HG03139 (cell line): ENCODE data around the gene CENPV.

ENCODE experiments used
- ATAC-seq: cut with Tn5 transposase; IDR thresholded peaks from one replicate; pipeline ENCODE4 v1.9.1; 2021; ENCODE audit not compliant: unreplicated experiment

Gene CENPV

GRCh38 chr17:16363749-16364536 is 10.7 kb upstream of the CENPV start:
- peak; percentile 76 for ATAC-seq

DNA sequence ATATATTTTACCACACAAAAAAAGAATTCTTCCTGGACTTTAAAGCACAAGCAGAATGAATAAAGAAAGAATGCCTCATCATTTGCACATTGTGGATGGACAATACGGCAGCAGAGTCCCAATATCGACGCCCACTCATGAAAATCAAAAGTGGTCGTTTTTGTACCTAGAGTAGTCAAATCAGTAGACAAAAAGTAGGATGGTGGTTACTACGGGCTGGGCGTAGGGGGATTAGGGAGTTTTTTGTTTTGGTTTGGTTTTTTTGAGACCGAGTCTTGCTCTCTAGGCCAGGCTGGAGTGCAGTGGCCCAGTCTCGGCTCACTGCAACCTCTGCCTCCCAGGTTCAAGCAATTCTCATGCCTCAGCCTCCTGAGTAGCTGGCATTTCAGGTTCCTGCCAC is 8.6 kb upstream of the CENPV start:
- ATAC-seq: no peak

DNA sequence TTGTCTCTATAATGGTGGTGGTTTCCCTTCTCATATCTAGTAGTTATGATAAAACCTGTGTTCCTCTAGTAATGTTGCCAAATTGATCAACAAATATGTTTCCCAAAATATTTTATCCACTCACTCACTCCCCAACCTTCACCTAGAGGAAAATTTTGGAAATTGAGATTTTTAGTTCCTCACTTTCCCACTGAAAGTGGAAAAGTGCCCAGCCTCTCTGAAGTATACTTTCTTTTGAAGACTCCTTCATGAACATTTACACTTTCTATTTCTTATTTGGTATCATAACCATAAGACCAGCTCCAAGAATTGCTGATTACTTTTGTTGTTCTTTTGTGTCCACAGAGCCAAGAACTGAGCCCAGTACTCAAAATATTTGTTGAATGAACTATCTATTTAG is 5.1 kb upstream of the CENPV start:
- ATAC-seq: no peak

DNA sequence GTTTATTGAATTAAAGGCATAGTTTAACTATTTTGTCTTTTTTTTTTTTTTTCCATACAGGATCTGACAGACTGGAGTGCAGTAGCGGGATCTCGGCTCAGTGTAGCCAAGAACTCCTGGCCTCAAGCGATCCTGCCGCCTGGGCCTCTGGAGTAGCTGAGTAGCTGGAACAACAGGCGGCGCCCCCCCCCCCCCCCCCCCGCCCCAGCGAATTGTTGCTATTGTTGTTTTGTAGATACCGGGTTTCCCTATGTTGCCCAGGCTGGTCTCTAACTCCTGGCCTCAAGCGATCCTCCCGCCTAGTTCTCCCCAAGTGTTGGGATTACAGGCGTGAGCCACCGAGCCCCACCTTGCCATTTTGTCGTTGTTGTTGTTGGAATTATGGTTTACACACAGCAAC is 1.3 kb upstream of the CENPV start:
- ATAC-seq: no peak

GRCh38 chr17:16352667-16353316 is 477 bp downstream of the CENPV start:
- peak; percentile 44 for ATAC-seq

DNA sequence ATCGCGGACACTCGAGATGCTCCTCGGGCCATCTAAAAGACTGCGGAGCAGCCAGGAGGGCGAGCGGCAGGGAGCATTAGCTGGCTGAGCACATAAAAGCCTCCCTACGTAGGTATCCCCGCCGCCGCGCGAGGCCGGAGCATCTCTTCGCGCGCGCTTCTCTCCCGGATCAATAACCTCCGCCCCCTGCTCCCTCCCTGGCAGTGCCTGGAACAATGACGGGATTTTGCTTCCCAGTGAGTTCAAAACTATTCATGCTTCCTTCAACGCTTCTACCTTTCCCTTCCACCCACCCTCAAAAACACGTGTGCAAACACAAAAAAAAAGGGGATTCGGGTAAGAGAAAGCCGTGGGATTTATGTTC is 984 bp downstream of the CENPV start:
- no peak for ATAC-seq

GRCh38 chr17:16351831-16352230 is 1.4 kb downstream of the CENPV start:
- ATAC-seq: no peak

DNA sequence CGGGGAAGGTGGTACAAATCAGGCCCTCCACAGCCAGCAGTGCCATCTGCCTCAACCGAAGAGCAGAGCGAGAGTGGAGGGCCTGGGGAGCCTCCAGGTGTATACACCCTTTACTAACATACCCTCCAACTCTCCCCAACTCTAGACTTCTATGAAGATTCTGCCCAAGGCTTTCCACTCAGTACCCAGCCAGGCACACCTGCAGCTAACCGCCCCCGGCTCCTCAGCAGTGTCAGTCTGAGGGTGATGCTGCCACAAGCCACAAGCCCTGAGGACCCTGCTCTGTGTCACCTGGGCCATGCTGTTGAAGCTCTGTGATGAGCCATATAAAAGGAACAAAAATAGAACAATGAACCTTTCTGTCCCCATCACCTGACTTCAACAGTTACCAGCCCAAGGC is 3.8 kb downstream of the CENPV start:
- ATAC-seq: no peak

- ATAC-seq: no peak
These were observed 4.7 kb downstream of the CENPV start for GRCh38 chr17:16348586-16348985.

GRCh38 chr17:16346721-16347271 is 6.5 kb downstream of the CENPV start:
- ATAC-seq: no peak

DNA sequence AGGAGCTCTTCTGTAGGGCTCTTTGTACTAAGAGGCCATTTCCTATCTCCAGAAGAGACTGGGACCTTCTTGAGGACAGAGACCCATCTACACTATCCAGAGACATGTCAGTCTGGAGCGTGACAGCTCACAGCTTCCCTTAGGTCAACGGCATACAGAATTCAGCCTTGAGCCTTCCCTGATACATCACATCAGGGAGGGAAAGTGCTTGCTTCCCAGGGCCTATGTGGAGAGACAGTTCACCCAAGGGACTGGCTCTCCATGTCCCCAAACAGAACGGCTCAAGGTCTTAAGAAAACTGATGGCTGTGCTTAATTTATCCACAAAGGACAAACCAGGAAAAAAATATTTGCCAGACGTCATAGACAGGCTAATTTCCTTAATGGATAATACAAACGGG is 7.7 kb downstream of the CENPV start:
- no peak for ATAC-seq

DNA sequence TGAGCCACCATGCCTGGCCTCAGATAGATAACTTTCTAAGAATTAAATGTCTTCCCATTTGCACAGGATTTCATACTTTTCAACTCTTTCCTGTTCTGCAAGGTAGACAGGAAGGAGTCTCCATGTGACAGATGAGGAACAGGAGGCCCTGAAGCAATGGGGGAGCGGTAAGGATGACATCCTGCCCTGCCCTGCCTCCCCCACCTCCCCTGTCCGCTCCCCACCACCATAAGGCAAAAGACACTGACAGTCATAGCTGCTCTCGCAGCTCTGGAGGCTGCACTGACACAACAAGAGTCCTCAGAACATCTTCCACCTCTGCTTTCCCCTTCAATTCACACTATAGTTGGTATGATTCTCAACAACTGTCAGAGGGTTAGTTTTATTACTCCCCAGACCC is 9.7 kb downstream of the CENPV start:
- ATAC-seq: no peak

DNA sequence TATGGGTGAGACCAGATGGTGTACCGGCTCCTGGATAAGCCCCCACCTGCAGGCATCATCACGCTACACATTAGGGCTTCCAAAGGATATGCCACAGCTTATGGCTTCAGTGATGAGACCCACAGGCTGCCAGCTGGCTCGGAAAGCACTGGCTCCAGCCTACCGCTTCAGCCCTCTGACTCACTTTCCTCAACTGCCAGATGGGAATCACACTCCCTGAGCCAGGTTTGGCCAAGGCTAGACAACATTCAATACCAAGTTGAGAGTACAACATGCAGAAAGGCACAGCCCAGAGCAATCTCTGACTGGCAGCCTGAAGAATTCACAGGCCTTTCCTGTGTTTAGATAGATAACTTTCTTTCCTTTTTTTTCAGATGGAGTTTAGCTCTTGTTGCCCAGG is 10.3 kb downstream of the CENPV start:
- ATAC-seq: no peak

GRCh38 chr17:16339959-16340358 is 13.3 kb downstream of the CENPV start:
- ATAC-seq: no peak

- ATAC-seq: no peak
These were observed 13.9 kb downstream of the CENPV start for GRCh38 chr17:16339402-16339801.

DNA sequence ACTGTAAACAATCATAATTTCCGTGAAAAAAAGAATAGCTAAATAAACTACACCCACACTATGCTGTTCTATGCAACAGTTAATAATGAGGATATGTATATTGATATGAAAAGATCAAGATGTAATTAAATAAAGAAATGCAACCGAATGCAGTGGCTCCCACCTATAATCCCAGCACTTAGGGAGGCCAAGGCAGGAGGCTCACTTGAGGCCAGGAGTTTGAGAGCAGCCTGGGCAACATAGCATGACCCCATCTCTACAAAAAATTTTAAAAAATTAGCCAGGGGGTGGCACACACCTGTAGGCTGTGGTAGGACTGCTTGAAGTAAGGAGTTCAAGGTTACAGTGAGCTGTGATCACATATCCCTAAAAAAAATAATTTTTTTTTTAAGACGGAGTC is 14.9 kb downstream of the CENPV start:
- no peak for ATAC-seq

DNA sequence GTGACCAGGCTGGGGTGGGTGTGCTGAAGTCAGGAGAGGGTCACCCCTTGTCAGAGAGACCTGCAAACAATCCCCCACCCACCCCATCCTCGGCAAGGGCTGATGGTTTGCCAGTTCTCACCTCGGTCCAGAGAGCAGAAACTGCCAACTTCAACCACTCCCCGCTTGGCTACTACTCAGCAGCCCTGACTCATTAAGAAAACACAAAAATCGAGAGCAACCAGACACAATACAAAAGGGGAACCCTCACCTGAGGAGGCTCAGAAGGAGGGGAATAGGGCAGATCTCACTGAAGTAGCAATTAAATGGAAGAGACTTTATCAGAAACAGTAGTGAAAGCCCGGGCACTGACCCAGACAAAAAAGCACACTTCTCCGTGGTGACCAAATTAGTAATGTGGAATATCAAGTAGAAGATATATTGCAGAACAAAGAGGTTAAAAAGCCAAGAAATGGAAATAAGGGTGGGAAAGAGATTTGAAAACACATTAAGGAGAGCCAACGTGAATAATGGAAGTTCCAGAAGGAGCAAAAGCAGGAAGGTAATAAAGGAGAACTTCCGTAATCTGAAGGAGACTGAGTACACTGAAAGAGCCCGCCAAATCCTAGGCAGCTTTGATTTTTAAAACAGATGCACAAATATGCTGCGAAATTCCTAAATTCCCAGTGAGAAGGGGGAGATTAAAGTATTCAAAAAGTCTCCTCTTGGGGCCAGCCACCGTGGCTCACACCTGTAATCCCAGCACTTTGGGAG is 23.6 kb downstream of the CENPV start:
- no peak for ATAC-seq

GRCh38 chr17:16328997-16329396 is 24.3 kb downstream of the CENPV start:
- no peak for ATAC-seq

GRCh38 chr17:16327018-16327417 is 26.3 kb downstream of the CENPV start:
- ATAC-seq: no peak

- no peak for ATAC-seq
These were observed 27.3 kb downstream of the CENPV start for GRCh38 chr17:16325964-16326363.

DNA sequence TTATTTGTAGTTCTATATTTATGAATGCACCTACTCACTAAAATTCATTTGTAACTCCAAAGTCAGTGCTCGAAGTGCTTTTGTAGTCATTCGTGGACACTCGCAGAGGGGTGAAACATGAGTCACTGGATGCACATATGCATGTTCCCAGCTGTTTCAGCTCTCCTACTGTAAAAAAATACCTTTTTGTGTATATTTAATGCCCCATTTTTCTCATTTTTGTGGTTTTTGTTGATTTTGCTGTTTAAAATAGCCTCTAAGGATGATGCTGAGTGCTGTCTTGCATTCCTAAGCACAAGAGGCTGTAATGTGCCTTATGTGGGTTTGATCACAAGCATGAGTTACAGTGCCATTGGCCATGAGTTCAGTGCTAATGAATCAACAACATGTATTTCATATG is 30.6 kb downstream of the CENPV start:
- ATAC-seq: no peak

DNA sequence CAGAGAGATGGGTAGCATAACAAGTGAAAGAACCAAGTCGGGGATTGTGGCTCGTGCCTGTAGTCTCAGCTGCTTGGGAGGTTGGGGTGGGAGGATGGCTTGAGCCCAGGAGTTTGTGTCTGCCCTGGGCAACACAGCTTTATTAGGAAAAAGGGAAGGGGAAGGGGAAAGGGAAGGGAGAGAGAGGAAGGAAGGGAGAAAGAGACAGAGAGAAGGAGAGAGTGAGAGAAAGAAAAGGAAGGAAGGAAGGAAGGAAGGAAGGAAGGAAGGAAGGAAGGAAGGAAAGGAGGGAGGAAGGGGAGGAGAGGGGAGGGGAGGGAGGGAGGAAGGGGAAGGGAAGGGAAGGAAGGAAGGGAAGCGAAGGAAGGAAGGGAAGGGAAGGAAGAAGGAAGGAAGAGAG is 33.3 kb downstream of the CENPV start:
- ATAC-seq: no peak
